ENCODE measurements around the gene ESRRB.

ESRRB gene

GRCh38 chr14:76408877-76409276, 32.9 kb downstream of the ESRRB start:
- no peak for DNase-seq

- peak in 1 of 2 donors; percentile 9 for DNase-seq
These were observed 36.6 kb downstream of the ESRRB start for GRCh38 chr14:76412501-76412900.

- DNase-seq: no peak
These were observed 37.4 kb downstream of the ESRRB start for GRCh38 chr14:76413106-76413961.

- no peak for DNase-seq
These were observed 38.1 kb downstream of the ESRRB start for GRCh38 chr14:76413962-76414600.

- DNase-seq: no peak
These were observed 43.5 kb downstream of the ESRRB start for GRCh38 chr14:76419399-76419798.

GRCh38 chr14:76420827-76421226, 44.9 kb downstream of the ESRRB start:
- no peak for DNase-seq

- DNase-seq: no peak
These were observed 45.7 kb downstream of the ESRRB start for GRCh38 chr14:76421662-76422061.

- no peak for DNase-seq
These were observed 46.7 kb downstream of the ESRRB start for GRCh38 chr14:76422662-76423061.

- no peak for DNase-seq
These were observed 47.6 kb downstream of the ESRRB start for GRCh38 chr14:76423534-76423933.

- no peak for DNase-seq
These were observed 48.4 kb downstream of the ESRRB start for GRCh38 chr14:76424359-76424758.

GRCh38 chr14:76426161-76426696, 50.3 kb downstream of the ESRRB start:
- no peak for DNase-seq

- DNase-seq: no peak
These were observed 52.7 kb downstream of the ESRRB start for GRCh38 chr14:76428611-76429010.

GRCh38 chr14:76430017-76430416, 54.1 kb downstream of the ESRRB start:
- DNase-seq: no peak

GRCh38 chr14:76430475-76430980, 54.6 kb downstream of the ESRRB start:
- DNase-seq: no peak

GRCh38 chr14:76431538-76431937, 55.6 kb downstream of the ESRRB start:
- DNase-seq: no peak

GRCh38 chr14:76432827-76433752, 57.2 kb downstream of the ESRRB start:
- DNase-seq: no peak

- no peak for DNase-seq
These were observed 58.3 kb downstream of the ESRRB start for GRCh38 chr14:76434220-76434619.

GRCh38 chr14:76439237-76439775, 63.4 kb downstream of the ESRRB start:
- DNase-seq: no peak

- DNase-seq: no peak
These were observed 70.5 kb downstream of the ESRRB start for GRCh38 chr14:76446486-76446885.

- no peak for DNase-seq
These were observed 71.0 kb downstream of the ESRRB start for GRCh38 chr14:76446921-76447320.

- DNase-seq: no peak
These were observed 74.5 kb downstream of the ESRRB start for GRCh38 chr14:76450476-76450875.

GRCh38 chr14:76456200-76456599, 80.3 kb downstream of the ESRRB start:
- peak; percentile 22 to 61 for DNase-seq

Data from inflammatory macrophage treated with lipopolysaccharide for 1 hour (primary cell).